Cardiac fibroblast (primary cell): ENCODE measurements around the gene FIGN.
A peak's percentile ranks its signal among the peaks of the same experiment; 100 is the strongest.

ENCODE experiments used
- DNase-seq, 2 donors: peaks; one replicate each; pipeline versions ENCODE4 v3.0.0 to v3.0.0-alpha.2; 2010; ENCODE audit warnings: low read depth in 2 of 2
- H3K4me3 ChIP-seq, 2 donors: replicated peaks in 1 of 2; 1 replicate in 1 of 2; 2 replicates in 1 of 2; pipeline ENCODE4 v1.5.1; 2011; ENCODE audit warnings: low read depth in 2 of 2, low read length in 2 of 2, mild to moderate bottlenecking in 2 of 2, moderate library complexity in 1 of 2
- TF ChIP-seq, protein P1 (sequence below): IDR thresholded peaks from one replicate; pipeline ENCODE4 v1.5.1; 2011; ENCODE audit warnings: low read depth, mild to moderate bottlenecking, low read length, inconsistent platforms

FIGN gene

DNA sequence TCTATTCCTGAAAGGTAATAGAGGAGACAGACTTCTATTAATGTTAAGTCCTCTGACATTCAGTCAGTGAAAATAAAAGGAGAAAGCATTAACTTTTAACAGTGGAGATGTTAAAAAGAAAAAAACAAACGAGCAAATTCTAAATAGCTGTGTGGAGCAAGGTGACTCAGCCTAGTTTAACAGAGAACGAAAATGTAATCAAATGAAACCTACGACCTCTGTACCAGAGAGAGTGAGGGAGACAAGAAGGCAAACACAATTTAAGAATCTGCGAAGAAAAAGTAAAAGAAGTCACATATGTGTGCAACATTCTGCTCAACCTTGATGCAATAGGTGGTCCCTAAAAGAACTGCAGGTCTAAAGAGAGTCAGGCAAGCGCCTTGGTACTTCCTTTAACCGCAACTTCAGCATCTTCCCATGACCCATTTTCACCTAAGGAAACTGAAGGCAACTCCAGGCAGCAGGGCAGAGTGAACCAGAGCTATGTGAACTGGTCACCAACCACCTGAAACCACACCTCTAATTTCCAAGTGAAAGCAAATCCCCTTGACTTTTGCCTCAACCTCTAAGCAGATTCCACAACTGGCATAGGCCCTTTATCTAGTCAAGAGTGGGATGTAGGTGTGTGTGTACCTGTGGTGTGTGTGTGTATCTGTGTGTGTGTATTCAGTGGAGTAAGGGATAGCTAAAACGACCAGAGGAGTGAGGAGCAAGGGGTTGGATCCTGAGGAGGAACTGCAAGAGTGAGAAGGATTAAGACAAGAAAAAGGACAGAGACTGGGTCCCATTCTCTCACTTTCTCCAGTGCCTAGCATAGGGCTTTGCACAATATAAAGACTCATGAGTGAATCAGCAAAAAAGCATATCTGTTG, 43.0 kb downstream of the FIGN start:
- DNase-seq, result peak in 1 of 2 donors; percentile 24
- TF ChIP-seq, protein P1, sequence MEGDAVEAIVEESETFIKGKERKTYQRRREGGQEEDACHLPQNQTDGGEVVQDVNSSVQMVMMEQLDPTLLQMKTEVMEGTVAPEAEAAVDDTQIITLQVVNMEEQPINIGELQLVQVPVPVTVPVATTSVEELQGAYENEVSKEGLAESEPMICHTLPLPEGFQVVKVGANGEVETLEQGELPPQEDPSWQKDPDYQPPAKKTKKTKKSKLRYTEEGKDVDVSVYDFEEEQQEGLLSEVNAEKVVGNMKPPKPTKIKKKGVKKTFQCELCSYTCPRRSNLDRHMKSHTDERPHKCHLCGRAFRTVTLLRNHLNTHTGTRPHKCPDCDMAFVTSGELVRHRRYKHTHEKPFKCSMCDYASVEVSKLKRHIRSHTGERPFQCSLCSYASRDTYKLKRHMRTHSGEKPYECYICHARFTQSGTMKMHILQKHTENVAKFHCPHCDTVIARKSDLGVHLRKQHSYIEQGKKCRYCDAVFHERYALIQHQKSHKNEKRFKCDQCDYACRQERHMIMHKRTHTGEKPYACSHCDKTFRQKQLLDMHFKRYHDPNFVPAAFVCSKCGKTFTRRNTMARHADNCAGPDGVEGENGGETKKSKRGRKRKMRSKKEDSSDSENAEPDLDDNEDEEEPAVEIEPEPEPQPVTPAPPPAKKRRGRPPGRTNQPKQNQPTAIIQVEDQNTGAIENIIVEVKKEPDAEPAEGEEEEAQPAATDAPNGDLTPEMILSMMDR, result no peak
- no peak overlapping the region for H3K4me3 ChIP-seq

DNA sequence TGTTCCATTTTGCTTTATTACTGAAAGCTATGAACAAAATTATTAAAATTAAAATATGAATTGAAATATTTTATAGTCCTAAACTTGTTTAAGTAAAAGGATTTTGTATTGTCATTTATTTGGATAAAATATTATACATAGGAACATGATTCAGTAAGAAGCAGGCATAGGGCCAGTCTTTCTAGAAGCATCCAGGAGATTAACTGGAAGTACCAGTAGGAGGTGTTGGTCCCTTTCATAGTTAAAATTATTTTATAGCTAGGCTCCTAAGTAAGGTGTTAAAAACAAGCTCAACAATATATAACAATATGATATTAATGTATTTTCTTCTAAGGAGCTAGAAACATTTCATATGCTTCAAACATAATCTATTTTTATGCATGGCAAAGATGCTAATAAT, 43.7 kb downstream of the FIGN start:
- H3K4me3 ChIP-seq, result no peak overlapping the region
- TF ChIP-seq, protein P1, result no peak
- peak in 1 of 2 donors; percentile 20 for DNase-seq

DNA sequence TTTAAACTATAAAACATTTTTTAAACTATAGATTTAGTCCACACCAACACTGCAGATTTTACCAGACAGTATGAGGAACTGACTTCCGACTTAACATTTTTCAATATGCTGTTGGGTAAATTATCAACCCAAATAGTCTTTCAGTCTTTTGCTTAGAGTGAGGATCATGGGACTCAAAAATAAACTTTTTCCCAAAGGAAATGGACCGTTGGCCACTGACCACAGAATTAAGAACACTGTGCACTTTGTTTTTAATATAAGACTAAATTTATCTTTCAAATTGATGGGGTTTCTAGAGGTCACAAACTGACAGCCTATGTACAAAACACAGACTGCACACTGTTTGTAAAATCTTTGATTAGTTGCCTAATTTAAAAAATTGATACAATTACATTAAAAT, 44.9 kb downstream of the FIGN start:
- no peak for DNase-seq
- no peak overlapping the region for H3K4me3 ChIP-seq
- TF ChIP-seq, protein P1, result no peak

DNA sequence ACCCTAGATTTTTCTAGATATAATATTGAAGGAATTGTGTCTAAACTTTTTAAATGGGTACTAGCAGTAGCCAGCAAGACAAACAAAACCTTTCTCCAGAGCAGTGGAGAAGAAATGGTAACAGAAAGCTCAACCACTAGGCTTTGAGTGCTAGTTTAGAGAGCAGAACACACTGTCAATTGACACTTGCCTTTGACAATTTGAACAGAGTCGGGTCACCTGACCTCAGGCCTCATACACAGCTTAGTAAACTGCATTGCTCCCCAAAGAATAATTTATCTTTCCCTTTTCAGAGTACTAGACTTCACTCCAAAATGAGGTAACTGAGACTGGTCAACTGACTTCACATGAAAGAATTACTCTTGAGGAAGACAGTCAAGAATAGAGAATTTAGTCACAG, 48.6 kb downstream of the FIGN start:
- no peak overlapping the region for H3K4me3 ChIP-seq
- no peak for DNase-seq
- TF ChIP-seq, protein P1, result no peak

DNA sequence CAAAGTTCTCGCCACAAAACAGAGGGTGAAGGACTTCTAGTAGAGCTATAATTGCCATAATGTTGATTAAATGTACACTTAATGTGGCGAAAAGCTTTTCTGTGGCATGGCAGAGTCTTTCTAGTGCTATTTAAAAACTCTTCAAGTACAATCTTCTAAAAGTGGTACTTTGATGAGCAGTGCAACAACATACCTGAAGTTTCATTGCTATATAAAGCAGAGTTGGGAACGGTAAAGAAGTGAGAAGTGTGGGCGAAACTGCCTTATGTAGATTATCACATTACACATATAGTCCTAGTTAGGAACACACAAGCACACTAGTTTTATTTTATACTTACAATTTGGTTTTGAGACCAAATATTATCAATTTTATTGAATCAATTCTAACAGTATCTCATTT, 49.5 kb downstream of the FIGN start:
- TF ChIP-seq, protein P1, result no peak
- no peak for DNase-seq
- no peak overlapping the region for H3K4me3 ChIP-seq

DNA sequence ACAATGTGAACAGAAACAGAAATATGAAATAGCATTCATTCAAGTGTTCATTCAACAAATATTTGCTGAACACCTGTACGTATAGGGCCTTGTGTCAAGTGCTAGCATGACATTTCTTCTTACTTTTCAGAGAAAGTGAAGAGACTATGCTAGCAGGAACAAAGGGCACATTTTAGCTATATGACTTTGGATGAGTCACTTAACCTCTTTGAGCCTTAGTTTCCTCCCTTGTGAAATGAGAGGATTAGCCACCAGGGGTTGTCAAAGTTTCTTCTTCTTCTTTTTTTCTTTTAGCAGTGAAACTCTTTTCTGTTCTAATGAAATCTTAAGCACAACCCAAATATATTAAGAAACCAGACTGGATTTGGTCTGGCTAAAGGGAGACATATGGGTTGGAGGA, 53.1 kb downstream of the FIGN start:
- no peak overlapping the region for H3K4me3 ChIP-seq
- TF ChIP-seq, protein P1, result peak; percentile 45
- DNase-seq, result peak; percentile 47 to 73
